GM12875 (cell line): Measurements from ENCODE around the gene HEATR9.

Source experiments
- H3K4me3 ChIP-seq: one replicate; pipeline ENCODE4 v1.5.1; 2011; ENCODE audit warnings: low read depth, low read length, control low read depth
- TF ChIP-seq, protein P1 (sequence below): IDR thresholded peaks from 2 replicates; pipeline ENCODE4 v1.5.1; 2011; ENCODE audit warnings: low read depth, mild to moderate bottlenecking, control low read depth, inconsistent platforms, low read length, moderate library complexity, borderline replicate concordance; ENCODE audit not compliant: insufficient read depth

The HEATR9 gene

DNA sequence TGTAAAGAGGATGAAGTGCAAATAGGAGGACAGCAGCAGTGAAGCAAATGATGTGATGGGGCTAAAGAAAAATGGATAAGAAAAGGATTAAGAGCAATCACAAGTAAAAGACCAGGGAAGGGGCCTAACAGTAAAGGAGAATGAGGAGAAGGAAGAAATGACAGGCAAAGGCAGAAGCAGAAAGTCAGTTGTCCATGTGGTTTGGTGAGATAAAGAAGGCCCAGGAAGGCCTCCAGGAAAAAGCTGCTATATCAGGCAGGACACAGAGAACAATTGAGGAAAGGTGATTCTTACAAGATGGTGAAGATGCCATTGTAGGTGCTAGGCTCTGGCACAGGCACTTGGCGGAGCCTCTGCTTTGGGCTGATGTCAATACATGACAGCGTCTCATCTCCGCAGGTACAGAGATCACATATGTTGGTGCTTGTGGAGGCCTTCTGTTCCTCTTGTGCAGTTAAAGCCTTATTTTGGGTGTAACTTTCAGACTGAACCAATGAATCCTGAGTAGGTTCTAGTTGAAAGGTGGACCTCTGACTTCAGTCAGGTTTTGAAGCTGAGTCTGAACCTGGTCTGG is 43.7 kb upstream of the HEATR9 start:
- TF ChIP-seq, protein P1, sequence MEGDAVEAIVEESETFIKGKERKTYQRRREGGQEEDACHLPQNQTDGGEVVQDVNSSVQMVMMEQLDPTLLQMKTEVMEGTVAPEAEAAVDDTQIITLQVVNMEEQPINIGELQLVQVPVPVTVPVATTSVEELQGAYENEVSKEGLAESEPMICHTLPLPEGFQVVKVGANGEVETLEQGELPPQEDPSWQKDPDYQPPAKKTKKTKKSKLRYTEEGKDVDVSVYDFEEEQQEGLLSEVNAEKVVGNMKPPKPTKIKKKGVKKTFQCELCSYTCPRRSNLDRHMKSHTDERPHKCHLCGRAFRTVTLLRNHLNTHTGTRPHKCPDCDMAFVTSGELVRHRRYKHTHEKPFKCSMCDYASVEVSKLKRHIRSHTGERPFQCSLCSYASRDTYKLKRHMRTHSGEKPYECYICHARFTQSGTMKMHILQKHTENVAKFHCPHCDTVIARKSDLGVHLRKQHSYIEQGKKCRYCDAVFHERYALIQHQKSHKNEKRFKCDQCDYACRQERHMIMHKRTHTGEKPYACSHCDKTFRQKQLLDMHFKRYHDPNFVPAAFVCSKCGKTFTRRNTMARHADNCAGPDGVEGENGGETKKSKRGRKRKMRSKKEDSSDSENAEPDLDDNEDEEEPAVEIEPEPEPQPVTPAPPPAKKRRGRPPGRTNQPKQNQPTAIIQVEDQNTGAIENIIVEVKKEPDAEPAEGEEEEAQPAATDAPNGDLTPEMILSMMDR, result no peak
- no peak overlapping the region for H3K4me3 ChIP-seq

DNA sequence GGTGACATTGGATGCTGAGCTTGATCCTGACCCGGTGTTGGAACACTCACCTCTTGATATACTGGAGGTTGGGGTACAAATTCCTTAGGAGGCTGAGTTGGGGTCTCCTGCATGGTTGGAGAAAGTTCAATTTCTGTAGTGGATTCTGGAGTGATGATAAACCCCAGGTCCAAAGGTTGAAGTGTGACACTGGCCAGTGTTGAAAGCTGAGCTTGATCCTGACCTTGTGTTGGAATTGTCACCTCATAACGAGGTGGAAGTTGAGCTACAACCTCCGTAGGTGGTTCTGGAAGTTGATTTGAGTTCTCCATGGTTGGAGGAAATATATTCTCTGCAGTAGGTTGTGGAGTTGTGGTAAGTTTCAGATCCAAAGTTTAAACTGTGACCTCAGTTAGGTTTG is 40.7 kb upstream of the HEATR9 start:
- TF ChIP-seq, protein P1, result no peak
- H3K4me3 ChIP-seq, result no peak overlapping the region

DNA sequence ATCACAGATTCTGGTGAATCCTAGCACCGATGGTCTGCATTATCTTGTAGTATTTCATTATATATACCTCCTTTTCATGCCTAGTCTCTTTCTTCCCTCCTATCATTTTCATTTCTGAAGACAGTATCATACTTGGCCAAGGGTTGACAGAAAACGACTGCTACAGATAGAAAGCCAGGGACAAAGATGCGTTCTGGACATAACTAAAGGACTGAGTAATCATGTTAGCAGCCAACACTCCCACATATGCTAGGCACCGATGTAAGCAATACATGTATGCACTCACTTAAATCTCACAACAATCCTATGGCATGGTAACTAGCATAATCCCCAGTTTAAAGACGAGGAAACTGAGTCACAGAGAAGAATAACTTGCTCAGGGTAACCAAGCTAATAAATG is 39.0 kb upstream of the HEATR9 start:
- TF ChIP-seq, protein P1, result no peak
- no peak overlapping the region for H3K4me3 ChIP-seq

DNA sequence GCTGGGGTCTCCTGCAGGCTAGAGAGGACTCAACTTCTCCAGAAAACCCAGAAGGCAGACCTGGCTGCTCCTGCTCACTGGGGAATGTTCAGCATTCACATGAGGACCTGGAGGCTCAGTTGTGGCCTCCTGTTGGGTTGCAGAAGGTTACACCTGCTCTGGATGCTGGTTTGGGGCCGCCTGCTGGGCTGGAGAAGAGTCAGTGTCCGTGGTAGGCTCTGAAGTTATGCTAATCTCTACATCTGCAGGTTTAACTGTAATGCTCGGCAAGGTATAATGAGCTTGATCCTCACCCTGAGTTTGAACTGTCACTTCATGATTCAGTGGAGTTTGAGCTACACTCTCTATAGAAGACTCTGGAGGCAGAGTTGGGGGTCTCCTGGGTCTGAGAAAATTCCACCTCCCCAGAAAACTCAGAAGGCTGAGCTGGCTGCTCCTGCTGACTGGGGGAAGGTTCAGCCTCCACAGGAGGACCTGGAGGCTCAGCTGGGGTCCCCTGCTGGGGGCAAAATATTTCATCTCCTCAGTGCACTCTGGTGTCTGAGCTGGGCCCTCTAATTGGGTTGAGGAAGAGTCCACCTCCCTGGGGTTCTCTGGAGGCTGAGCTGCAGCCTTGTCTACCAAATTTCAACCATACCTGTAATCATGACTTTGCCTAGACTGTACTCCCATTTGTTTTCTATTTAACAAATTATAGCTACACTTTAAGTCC is 38.4 kb upstream of the HEATR9 start:
- TF ChIP-seq, protein P1, result no peak
- no peak overlapping the region for H3K4me3 ChIP-seq

DNA sequence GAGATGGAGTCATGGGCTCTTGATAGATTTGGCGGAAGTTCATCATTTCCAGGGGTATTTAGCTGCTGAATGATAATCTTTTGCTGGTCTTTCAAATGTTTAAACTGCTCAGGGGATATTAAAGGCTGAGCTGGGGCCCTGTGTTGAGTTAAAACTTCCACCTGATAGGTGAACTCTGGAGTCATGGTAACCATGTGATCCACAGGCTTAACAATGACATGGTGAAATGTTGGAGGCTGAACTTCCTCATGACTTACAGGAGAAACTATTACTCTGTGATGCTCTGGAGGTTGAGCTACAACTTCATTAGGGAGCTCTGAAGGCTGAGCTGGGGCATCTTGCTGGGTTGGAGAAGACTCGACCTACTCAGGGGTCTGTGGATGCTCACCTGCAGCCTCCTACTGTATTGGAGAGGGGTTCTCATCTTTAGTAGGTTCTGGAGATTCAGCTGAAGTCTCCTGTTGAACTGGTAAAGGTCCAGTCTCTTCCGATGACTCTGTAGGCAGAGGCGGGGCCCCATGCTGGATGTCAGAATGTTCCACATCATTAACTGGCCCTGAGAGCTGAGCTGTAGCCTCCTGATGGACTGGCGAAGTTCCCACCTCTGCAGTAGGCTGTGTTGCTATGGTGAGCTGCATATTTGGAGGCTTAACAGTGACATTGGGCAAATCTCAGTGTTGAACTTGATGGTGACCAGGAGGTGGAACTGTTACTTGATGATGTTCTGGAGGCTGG is 37.7 kb upstream of the HEATR9 start:
- TF ChIP-seq, protein P1, result no peak
- no peak overlapping the region for H3K4me3 ChIP-seq

DNA sequence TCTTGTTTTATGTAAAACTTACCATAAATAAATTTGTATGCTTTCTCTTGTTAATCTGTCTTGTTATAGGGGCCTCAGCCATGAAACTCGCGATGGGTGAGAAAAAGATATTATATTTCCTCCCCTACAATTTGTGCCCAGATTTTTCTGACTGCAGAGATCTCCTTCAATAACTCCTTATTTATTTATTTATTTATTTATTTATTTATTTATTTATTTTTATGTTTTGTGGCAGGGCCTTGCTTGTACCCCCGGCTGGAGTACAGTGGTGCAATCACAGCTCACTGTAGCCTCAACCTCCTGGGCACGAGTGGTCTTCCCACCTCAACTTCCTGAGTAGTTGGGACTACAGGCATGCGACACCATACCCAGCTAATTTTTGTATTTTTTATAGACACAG is 34.8 kb upstream of the HEATR9 start:
- TF ChIP-seq, protein P1, result no peak
- no peak overlapping the region for H3K4me3 ChIP-seq

DNA sequence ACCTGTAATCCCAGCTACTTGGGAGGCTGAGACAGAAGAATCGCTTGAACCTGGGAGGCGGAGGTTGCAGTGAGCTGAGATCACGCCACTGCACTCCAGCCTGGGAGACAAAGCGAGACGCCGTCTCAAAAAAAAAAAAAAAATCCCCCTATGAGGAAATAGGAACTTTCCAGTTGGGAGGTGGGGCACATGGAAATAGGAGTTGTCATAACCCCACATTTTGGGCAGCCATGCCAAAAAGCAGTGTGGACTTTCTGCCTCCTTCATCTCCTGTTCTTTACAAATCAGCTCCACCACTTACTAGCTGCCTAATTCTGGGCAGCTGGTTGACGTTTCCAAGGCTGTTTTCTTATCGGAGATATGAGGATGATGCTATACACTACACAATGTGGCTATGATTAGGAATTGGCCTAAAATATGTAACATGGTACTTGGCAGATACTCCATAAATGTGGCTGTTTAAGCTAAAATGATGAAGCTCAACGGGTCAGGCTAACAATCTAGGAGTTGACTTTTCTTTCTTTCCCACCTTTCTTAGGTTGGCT is 33.0 kb upstream of the HEATR9 start:
- TF ChIP-seq, protein P1, result no peak
- H3K4me3 ChIP-seq, result no peak overlapping the region
